ENCODE measurements around the gene HAT1. TPM values are rescaled to one million over a fixed set of nuclear protein-coding genes. Genes with fewer than 3 reads are reported as not detected.

The HAT1 gene
- total RNA-seq, 1 donor from 2014 or later = 25.8 TPM

- no peaks in the 10 kb centered on the region for H3K36me3 ChIP-seq (ENCODE audit: control insufficient read depth, insufficient read depth, low read length)
- no peak for DNase-seq (ENCODE audit: low read depth)
- no peaks in the 10 kb centered on the region for H3K27me3 ChIP-seq (ENCODE audit: control insufficient read depth, insufficient read depth, low read length)
- no peak overlapping the region for H3K4me3 ChIP-seq (ENCODE audit: low read depth, low read length)
- TF ChIP-seq CTCF (IDR thresholded peaks at IDR 0.05; ENCODE audit: insufficient read depth, low read length, severe bottlenecking) = no peak
- FAIRE-seq = no peak
These were observed 14.0 kb upstream of the HAT1 start for GRCh38 chr2:171908235-171908634.

GRCh38 chr2:171909266-171909665 is 13.0 kb upstream of the HAT1 start:
- DNase-seq (ENCODE audit: low read depth) (no peak), FAIRE-seq (no peak)
- no peak for TF ChIP-seq CTCF (IDR thresholded peaks at IDR 0.05; ENCODE audit: insufficient read depth, low read length, severe bottlenecking)

DNA sequence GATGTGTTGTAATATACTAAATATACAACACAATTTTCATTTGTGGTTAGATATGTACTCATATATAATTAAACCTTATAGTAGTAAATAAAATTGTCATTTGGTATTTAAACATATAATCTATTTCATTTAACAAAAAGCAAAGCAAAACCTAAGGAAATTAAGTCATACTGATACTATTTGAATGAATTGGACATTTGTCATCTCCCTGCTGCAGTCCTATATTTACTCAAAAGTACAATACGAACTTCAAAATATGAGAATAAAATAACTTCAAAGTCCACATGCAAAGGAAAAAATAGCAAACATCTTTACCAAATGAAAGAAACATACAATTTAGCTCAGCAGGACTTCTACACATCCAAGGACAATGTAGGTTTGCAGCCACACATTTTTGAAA is 11.8 kb upstream of the HAT1 start:
- FAIRE-seq (no peak), DNase-seq (ENCODE audit: low read depth) (no peak)
- Histone ChIP-seq H3K4me3 (ENCODE audit: low read depth, low read length) (no peak overlapping the region), H3K36me3 (ENCODE audit: control insufficient read depth, insufficient read depth, low read length) (no peaks in the 10 kb centered on the region), H3K27me3 (ENCODE audit: control insufficient read depth, insufficient read depth, low read length) (no peaks in the 10 kb centered on the region)
- TF ChIP-seq CTCF (IDR thresholded peaks at IDR 0.05; ENCODE audit: insufficient read depth, low read length, severe bottlenecking) = no peak

More at GRCh38 chr2:171909266-171909665, 13.0 kb upstream of the HAT1 start:
- H3K4me3 ChIP-seq (ENCODE audit: low read depth, low read length) = no peak overlapping the region
- no peaks in the 10 kb centered on the region for H3K36me3 ChIP-seq (ENCODE audit: control insufficient read depth, insufficient read depth, low read length)
- H3K27me3 ChIP-seq (ENCODE audit: control insufficient read depth, insufficient read depth, low read length) = no peaks in the 10 kb centered on the region

DNA sequence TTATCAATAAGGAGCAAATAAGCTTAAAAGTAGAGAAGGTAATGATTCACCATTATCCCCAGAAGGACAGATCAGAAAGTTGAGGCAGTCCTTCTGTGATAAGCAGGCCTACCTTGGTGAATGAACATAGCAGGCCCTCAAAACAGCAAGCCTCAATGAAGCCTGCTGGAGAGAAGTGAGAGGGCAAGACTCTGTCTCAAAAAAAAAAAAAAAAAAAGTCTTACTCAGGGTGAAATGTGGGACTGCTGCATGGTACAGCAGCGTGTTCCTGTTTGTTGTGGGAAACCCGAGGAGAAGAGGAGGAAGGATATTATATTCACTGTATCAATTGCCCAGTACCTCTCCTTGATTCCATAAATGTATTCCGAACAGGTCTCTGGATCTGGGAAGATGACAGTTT is 8.7 kb upstream of the HAT1 start:
- no peak for FAIRE-seq
- DNase-seq (ENCODE audit: low read depth) = no peak
- Histone ChIP-seq H3K27me3 (ENCODE audit: control insufficient read depth, insufficient read depth, low read length) (no peaks in the 10 kb centered on the region), H3K36me3 (ENCODE audit: control insufficient read depth, insufficient read depth, low read length) (no peaks in the 10 kb centered on the region), H3K4me3 (ENCODE audit: low read depth, low read length) (no peak overlapping the region)
- no peak for TF ChIP-seq CTCF (IDR thresholded peaks at IDR 0.05; ENCODE audit: insufficient read depth, low read length, severe bottlenecking)

GRCh38 chr2:171919453-171919852 is 2.8 kb upstream of the HAT1 start:
- FAIRE-seq = no peak
- H3K27me3 ChIP-seq (ENCODE audit: control insufficient read depth, insufficient read depth, low read length) = no peaks in the 10 kb centered on the region
- no peak for TF ChIP-seq CTCF (IDR thresholded peaks at IDR 0.05; ENCODE audit: insufficient read depth, low read length, severe bottlenecking)
- H3K4me3 ChIP-seq (ENCODE audit: low read depth, low read length) = no peak overlapping the region
- no peaks in the 10 kb centered on the region for H3K36me3 ChIP-seq (ENCODE audit: control insufficient read depth, insufficient read depth, low read length)
- no peak for DNase-seq (ENCODE audit: low read depth)

DNA sequence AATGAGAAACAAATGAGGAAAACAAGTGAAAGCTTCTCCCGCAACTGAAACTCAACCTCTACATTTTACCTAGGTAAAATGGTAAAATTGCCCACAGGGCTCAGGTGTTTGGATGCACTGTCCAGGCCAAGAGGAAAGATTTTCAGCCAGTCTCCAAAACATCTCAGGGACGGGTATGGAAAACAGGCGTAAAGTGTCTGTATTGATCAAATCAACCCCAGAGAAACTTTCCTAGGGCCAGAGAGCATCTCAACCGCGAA is 361 bp upstream of the HAT1 start:
- no peak for FAIRE-seq
- H3K27me3 ChIP-seq (ENCODE audit: control insufficient read depth, insufficient read depth, low read length) = no peaks in the 10 kb centered on the region
- no peak for TF ChIP-seq CTCF (IDR thresholded peaks at IDR 0.05; ENCODE audit: insufficient read depth, low read length, severe bottlenecking)
- peak overlapping the region; percentile 72 for H3K4me3 ChIP-seq (ENCODE audit: low read depth, low read length)
- no peak for DNase-seq (ENCODE audit: low read depth)
- H3K36me3 ChIP-seq (ENCODE audit: control insufficient read depth, insufficient read depth, low read length) = peaks cover 3% of the 10 kb centered on the region
